Measurements from ENCODE around the gene ZNF598.

The ZNF598 gene

GRCh38 chr16:1977875-1978268, 31.7 kb downstream of the ZNF598 start:
- no peaks in the 10 kb centered on the region for H3K9me3 ChIP-seq (ENCODE audit: insufficient read depth, low read depth, low read length)
- H3K9ac ChIP-seq (ENCODE audit: low read depth, low read length), result no peak overlapping the region
- peaks cover 40% of the 10 kb centered on the region for H3K36me3 ChIP-seq (ENCODE audit: insufficient read depth, low read length)
- H3K4me3 ChIP-seq (ENCODE audit: low read length), result no peak overlapping the region
- no peak overlapping the region for H3K27ac ChIP-seq (ENCODE audit: low read depth, low read length)
- 95% methylated on average over 18 of the region's 18 CpGs for WGBS
- peaks cover 5% of the 10 kb centered on the region for H3K4me1 ChIP-seq (ENCODE audit: insufficient read depth, low read length)
- peaks cover 41% of the 10 kb centered on the region for H3K27me3 ChIP-seq (ENCODE audit: insufficient read depth, low read length)

- H3K9me3 ChIP-seq (ENCODE audit: insufficient read depth, low read depth, low read length), result no peaks in the 10 kb centered on the region
- H3K27ac ChIP-seq (ENCODE audit: low read depth, low read length), result no peak overlapping the region
- H3K4me1 ChIP-seq (ENCODE audit: insufficient read depth, low read length), result peaks cover 5% of the 10 kb centered on the region
- H3K27me3 ChIP-seq (ENCODE audit: insufficient read depth, low read length), result peaks cover 34% of the 10 kb centered on the region
- WGBS, result 94% methylated on average over 33 of the region's 33 CpGs
- no peak overlapping the region for H3K4me3 ChIP-seq (ENCODE audit: low read length)
- H3K36me3 ChIP-seq (ENCODE audit: insufficient read depth, low read length), result peaks cover 40% of the 10 kb centered on the region
- H3K9ac ChIP-seq (ENCODE audit: low read depth, low read length), result no peak overlapping the region
Measured at GRCh38 chr16:1976951-1977874, 32.4 kb downstream of the ZNF598 start.

- Histone ChIP-seq H3K9ac (ENCODE audit: low read depth, low read length) (no peak overlapping the region), H3K27ac (ENCODE audit: low read depth, low read length) (no peak overlapping the region), H3K27me3 (ENCODE audit: insufficient read depth, low read length) (peaks cover 24% of the 10 kb centered on the region), H3K4me1 (ENCODE audit: insufficient read depth, low read length) (no peaks in the 10 kb centered on the region), H3K4me3 (ENCODE audit: low read length) (no peak overlapping the region), H3K36me3 (ENCODE audit: insufficient read depth, low read length) (peaks cover 40% of the 10 kb centered on the region), H3K9me3 (ENCODE audit: insufficient read depth, low read depth, low read length) (no peaks in the 10 kb centered on the region)
- WGBS, result 96% methylated on average over 8 of the region's 8 CpGs
Measured at GRCh38 chr16:1976216-1976520, 33.5 kb downstream of the ZNF598 start.

GRCh38 chr16:1975432-1976215, 34.0 kb downstream of the ZNF598 start:
- Histone ChIP-seq H3K27ac (ENCODE audit: low read depth, low read length) (no peak overlapping the region), H3K9me3 (ENCODE audit: insufficient read depth, low read depth, low read length) (no peaks in the 10 kb centered on the region), H3K27me3 (ENCODE audit: insufficient read depth, low read length) (peaks cover 18% of the 10 kb centered on the region), H3K36me3 (ENCODE audit: insufficient read depth, low read length) (peaks cover 40% of the 10 kb centered on the region), H3K9ac (ENCODE audit: low read depth, low read length) (no peak overlapping the region), H3K4me1 (ENCODE audit: insufficient read depth, low read length) (no peaks in the 10 kb centered on the region), H3K4me3 (ENCODE audit: low read length) (no peak overlapping the region)
- 95% methylated on average over 33 of the region's 33 CpGs for WGBS

- no peaks in the 10 kb centered on the region for H3K4me1 ChIP-seq (ENCODE audit: insufficient read depth, low read length)
- H3K9ac ChIP-seq (ENCODE audit: low read depth, low read length), result no peak overlapping the region
- WGBS, result 96% methylated on average over 42 of the region's 42 CpGs
Measured at GRCh38 chr16:1974157-1975070, 35.2 kb downstream of the ZNF598 start.

GRCh38 chr16:1973461-1974156, 36.0 kb downstream of the ZNF598 start:
- Histone ChIP-seq H3K36me3 (ENCODE audit: insufficient read depth, low read length) (peaks cover 40% of the 10 kb centered on the region), H3K9me3 (ENCODE audit: insufficient read depth, low read depth, low read length) (no peaks in the 10 kb centered on the region), H3K9ac (ENCODE audit: low read depth, low read length) (no peak overlapping the region), H3K27me3 (ENCODE audit: insufficient read depth, low read length) (no peaks in the 10 kb centered on the region), H3K4me3 (ENCODE audit: low read length) (no peak overlapping the region), H3K27ac (ENCODE audit: low read depth, low read length) (no peak overlapping the region), H3K4me1 (ENCODE audit: insufficient read depth, low read length) (no peaks in the 10 kb centered on the region)
- 96% methylated on average over 16 of the region's 16 CpGs for WGBS

More at GRCh38 chr16:1974157-1975070, 35.2 kb downstream of the ZNF598 start:
- Histone ChIP-seq H3K4me3 (ENCODE audit: low read length) (no peak overlapping the region), H3K27ac (ENCODE audit: low read depth, low read length) (no peak overlapping the region), H3K9me3 (ENCODE audit: insufficient read depth, low read depth, low read length) (no peaks in the 10 kb centered on the region), H3K36me3 (ENCODE audit: insufficient read depth, low read length) (peaks cover 40% of the 10 kb centered on the region), H3K27me3 (ENCODE audit: insufficient read depth, low read length) (peaks cover 6% of the 10 kb centered on the region)

DNA sequence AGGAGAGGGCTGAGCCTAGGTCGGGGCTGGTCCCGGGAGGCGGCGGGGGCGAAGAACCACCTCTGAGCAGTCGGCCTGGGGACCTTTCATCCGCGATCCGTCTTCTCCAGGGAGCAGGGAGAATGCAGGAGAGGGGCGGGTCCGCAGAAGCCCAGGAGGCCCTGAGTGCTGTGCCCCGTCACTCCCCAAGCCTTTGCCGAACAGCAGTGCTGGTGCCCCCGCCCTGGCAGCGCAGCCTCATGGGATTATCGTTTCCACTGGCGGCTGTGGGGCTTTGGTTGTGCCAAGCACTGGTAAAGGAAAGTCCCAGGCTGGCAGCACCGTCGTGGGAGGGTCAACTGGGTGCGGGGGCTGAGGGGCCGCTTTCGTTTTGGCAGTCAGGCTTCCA, 37.1 kb downstream of the ZNF598 start:
- Histone ChIP-seq H3K27me3 (ENCODE audit: insufficient read depth, low read length) (no peaks in the 10 kb centered on the region), H3K4me3 (ENCODE audit: low read length) (peak overlapping the region; percentile 92), H3K4me1 (ENCODE audit: insufficient read depth, low read length) (no peaks in the 10 kb centered on the region), H3K9ac (ENCODE audit: low read depth, low read length) (peak overlapping the region; percentile 83), H3K27ac (ENCODE audit: low read depth, low read length) (no peak overlapping the region), H3K9me3 (ENCODE audit: insufficient read depth, low read depth, low read length) (no peaks in the 10 kb centered on the region), H3K36me3 (ENCODE audit: insufficient read depth, low read length) (peaks cover 31% of the 10 kb centered on the region)
- 7% methylated on average over 22 of the region's 22 CpGs for WGBS

GRCh38 chr16:1971796-1972489, 37.7 kb downstream of the ZNF598 start, which contains the start of gene TBL3:
Gene TBL3 (plus strand): TSS chr16:1972053. CDS start chr16:1972165, 112 bp downstream.
- H3K4me3 ChIP-seq (ENCODE audit: low read length), result peak within 1 kb of the TSS; percentile 92
- H3K9ac ChIP-seq (ENCODE audit: low read depth, low read length), result peak within 1 kb of the TSS; percentile 88
- H3K36me3 ChIP-seq (ENCODE audit: insufficient read depth, low read length), result peaks cover 27% of the 10 kb centered on the region
- under 1% methylated on average over 78 of the region's 78 CpGs for WGBS
- H3K27ac ChIP-seq (ENCODE audit: low read depth, low read length), result peak within 1 kb of the TSS; percentile 72
- no peaks in the 10 kb centered on the region for H3K27me3 ChIP-seq (ENCODE audit: insufficient read depth, low read length)
- no peaks in the 10 kb centered on the region for H3K4me1 ChIP-seq (ENCODE audit: insufficient read depth, low read length)
- no peaks in the 10 kb centered on the region for H3K9me3 ChIP-seq (ENCODE audit: insufficient read depth, low read depth, low read length)

- H3K27ac ChIP-seq (ENCODE audit: low read depth, low read length), result no peak overlapping the region
- no peak overlapping the region for H3K9ac ChIP-seq (ENCODE audit: low read depth, low read length)
- H3K9me3 ChIP-seq (ENCODE audit: insufficient read depth, low read depth, low read length), result no peaks in the 10 kb centered on the region
- no peaks in the 10 kb centered on the region for H3K27me3 ChIP-seq (ENCODE audit: insufficient read depth, low read length)
- peaks cover 9% of the 10 kb centered on the region for H3K36me3 ChIP-seq (ENCODE audit: insufficient read depth, low read length)
- WGBS, result 93% methylated on average over 41 of the region's 41 CpGs
- H3K4me1 ChIP-seq (ENCODE audit: insufficient read depth, low read length), result no peaks in the 10 kb centered on the region; the same call in 1 of the 2 replicates
- no peak overlapping the region for H3K4me3 ChIP-seq (ENCODE audit: low read length)
Measured at GRCh38 chr16:1968146-1968953, 41.3 kb downstream of the ZNF598 start.

Data from HUES64 (cell line).